Measurements from ENCODE around the gene LSM4.

Gene LSM4

DNA sequence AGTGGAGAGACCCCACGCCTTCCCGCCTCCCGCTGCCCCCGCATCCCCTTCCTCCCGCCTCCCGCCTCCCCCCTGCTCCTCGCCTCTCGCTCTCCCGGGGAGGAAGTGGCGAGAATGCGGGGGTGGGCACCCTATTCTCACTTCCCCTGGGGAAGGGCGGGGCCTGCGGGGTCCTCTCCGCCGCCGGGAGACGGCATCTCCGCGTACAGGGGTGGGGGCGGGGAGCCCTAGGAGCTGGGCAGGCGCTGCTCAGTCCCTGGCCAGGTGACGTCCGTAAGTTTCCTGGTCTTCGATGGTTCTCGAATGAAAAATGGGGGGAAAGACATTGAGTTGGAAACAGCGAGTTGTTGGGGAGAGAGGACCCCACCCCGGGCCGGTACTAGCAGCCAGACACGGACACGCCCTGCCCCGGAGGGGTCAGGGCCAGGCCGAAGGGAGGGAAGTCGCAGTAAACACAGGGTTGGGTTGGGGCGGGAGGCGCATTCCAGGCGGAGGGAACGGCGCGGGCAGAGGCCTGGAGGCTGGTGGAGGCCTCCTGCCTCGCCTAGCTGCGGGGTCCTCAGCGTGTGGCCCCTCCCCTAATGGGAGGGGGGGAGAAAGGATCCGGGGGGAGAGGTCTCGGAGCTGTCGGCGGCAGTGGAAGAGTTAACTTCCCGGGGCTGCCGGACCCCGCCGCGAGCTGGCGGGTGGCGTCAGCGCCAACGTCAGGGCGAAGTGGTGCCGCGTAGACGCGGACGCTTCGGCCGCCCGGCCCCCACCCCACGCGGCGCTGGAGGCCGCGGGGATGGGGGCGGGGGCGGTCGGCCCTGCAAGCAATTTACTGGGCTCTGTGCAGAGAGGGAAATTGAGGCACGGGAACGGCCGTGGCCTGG lies 31.1 kb downstream of the LSM4 start:
- peak; percentile 95 for DNase-seq

DNA sequence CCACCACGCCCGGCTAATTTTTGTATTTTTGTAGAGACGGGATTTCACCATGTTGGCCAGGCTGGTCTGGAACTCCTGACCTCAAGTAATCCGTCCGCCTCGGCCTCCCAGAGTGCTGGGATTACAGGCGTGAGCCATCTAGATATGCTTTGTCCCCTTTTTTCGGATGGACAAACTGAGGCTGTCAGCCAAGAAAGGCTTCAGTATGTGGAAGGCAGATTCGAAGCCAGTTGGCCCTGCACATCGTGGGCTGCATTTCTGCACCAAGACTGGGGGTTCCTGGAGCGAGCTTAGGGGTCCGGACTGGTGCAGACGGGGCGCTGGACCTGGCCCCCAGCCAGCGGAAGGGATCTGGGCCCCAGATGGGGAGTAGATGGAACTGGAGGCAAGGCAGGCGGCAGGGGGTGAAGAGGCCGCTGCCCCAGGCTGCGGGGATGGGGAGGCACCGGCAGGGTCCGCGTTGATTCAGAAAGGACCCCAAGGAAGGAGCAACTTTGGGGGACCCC lies 31.8 kb downstream of the LSM4 start:
- peak; percentile 64 for DNase-seq

- peak; percentile 99 for DNase-seq
Measured at GRCh38 chr19:18290302-18291018, 32.4 kb downstream of the LSM4 start.

DNA sequence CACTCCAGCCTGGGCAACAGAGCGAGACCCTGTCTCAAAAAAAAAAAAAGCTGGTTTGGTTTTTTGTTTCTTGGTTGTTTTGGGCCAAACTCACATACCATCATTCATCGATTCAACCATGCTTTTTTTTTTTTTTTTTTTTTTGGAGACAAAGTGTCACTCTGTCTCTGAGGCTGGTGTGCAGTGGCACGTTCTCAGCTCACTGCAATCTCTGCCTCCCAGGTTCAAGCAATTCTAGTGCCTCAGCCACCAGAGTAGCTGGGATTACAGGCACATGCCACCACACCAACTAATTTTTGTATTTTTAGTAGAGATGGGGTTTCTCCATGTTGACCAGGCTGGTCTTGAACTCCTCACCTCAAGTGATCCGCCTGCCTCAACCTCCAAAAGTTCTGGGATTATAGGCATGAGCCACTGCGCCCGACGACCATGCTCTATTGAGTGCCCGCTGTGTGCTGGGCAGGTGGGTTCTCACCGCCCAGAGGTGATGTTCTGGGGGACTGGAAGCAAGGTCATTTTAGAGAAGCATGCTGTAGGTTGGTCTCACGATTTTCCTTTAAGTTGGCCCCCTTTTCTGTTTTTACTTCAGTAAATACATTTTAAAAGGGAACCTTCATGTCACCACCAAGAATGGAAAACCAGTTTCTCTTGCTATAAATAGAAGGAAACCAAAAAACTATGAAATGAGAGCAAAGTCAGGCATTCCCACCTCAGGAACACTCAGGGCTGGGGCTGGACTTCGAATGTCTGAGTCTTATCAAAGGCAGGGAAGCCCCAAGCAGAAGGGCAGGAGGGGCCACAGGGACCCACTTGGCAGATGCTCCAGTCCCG lies 33.2 kb downstream of the LSM4 start:
- DNase-seq, result peak; percentile 94

- DNase-seq, result no peak
Measured at GRCh38 chr19:18287836-18288772, 34.8 kb downstream of the LSM4 start.

DNA sequence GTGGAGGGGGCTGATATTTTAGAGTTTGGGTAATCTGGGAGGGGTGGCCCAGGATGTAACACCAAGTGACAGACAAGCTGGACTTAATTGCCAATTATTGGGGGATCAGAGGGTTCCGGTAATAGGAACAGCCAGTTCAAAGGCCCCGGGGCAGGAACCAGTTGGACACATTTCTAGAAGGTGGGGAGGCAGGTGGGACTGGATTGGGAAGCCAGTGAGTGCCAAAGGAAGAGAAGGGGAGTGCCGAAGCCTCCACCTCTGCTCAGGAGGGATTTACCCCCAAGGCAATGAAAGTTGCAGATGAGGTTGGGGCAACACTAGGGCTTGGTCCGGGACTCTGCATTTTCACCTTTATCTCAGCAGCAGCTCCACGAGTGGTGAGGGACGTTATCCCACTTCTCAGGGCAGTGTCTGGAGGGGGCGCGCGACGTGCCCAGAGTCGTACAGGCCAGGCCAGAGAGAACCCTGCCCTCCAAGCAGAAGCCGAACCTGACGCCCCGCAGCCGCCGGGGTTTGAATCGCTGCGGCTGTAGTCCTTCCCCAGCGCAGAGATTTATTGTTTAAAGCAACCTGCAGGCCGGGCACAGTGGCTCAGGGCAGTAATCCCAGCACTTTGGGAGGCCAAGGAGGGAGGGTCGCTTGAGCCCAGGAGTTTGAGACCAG lies 35.8 kb downstream of the LSM4 start:
- no peak for DNase-seq

- no peak for DNase-seq
Measured at GRCh38 chr19:18284712-18285360, 38.0 kb downstream of the LSM4 start.

GRCh38 chr19:18283338-18283737 lies 39.5 kb downstream of the LSM4 start:
- no peak for DNase-seq

DNA sequence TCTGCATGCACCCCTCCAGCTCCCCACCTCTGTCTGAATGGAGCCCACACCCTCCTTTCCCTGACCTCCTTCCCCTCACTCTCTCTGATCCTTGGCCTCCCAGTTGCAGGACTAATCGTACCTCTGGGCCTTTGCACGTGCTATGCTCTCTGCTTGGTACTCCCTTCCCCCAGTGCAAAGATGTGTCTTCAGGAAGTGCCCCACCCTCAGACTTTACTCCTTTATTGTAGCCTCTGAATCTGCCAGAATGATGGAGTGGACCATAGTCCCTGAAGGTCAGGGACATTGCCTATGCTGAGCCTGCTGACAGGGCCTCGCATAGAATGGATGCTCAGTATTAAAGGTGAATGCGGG lies 40.1 kb downstream of the LSM4 start:
- peak; percentile 29 for DNase-seq

DNA sequence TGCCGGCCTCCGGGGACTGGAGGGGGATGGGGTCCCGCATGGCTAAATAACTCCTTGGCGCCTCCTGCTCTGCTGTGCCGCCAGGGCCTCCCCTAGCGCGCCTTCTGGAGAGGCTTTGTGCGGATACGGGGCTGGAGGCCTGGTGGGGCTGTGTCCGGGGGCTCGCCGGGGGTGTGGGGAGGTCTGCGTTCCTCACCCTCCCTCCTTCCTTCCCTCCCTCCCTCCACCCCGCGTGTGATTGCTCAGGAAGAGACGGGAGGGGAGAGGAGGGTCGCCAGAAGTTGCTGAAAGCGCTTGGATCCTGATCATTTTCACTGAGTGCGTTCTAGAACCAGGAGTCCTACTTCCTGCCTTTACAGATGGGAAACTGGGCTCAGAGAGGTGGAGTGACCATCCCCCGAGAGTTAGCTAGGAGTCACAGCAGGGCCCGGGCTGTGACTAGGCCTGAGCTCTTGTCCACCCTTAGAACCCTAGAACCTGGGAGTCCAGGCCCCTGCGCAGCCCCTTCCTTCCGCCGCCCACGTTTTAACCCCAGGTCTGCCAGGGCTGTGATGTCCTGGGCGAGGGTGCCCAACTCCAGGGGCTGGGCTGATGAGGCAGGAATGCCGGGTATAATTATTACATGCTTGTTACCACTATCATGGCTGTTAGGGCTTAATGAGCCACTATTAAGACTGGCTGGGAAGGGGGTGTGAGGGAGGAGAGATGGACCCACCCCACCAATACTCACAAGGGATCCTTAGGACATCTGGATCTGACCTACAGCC lies 40.7 kb downstream of the LSM4 start:
- DNase-seq, result no peak

DNA sequence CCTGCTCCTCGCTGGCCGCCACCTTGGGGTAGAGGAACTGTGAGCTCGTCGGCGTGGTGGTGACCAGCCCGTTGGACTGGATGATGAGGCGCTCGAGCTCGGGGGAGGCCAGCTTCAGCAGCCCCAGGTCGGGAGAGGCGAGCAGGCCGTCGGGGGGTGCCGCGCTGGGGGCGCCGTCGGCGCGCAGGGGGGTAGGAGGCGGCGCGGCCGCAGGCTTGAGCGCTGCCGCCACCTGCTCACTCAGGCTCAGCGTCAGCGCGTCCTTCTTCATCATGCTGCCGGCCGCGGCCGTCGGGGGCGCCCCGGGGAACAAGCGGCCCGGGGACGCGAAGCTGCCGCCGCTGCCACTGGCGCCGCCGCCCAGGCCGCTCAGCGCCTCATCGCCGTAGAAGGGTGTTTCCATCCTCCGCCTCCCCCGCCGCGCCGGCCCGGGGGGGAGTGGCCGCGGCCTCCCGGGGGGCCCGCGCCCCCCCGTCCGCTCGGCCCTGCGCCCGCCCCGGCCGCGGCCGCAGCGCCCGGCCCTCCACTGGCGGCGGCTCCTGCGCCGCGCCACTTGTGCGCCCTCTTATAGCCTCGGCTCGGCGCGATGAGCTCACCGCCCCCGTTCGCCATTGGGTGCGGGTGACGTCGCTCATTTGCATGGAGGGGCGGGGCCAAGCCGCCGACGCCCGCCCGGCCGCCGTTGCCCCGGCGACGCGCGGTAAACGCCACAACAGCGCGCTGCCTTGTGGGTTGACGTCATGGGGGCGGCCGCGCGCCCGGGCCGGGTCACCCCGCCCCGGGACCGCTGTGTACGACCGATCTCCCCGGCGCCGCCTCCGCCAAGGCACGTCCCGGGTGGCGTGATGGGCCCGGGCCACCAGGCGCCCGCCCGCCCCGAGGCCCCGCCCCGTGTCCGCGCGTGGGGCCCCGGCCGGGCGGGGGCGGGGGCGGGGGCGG lies 41.5 kb downstream of the LSM4 start, which contains the start of gene JUND:
Gene JUND (minus strand): TSS at position 541 of the 939 bp plus-strand sequence. CDS start 138 bp downstream, at position 403.
- DNase-seq, result peak; percentile 98

- peak; percentile 72 for DNase-seq
Measured at GRCh38 chr19:18280247-18281081, 42.4 kb downstream of the LSM4 start.

DNA sequence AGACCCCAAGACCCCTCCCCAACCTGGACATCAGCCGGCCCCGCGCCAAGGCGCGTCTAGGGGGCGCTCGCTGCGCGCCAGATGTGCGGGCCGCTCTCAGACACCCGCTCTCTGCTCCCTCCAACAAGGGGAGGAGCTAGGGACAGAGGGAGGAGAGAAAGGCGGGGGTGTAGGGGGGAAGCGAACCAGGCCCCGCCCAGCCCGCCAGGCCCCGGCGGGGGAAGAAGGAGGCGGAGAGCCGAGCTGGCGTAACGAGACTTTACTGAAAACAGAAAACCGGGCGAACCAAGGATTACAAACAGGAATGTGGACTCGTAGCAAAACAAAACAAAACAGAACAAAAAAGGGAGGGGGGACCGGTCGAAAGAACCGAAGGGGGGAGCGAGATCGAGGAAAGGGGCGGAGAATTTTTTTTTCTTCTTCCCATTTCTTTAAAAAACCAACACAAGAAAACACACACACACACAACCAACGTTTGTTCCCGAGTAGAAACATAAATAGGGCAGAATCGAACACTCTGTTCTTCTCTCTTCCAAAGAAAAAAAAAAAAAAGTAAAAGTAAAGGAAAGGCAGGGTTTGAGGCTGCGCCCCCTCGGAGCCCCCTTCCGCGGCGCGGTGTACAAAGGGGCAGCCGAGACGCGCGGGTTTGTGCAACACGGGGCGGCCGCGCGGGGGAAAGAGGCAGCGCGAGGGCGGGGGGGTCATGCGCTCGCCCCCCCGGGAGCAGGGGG lies 43.2 kb downstream of the LSM4 start:
- peak; percentile 92 for DNase-seq

DNA sequence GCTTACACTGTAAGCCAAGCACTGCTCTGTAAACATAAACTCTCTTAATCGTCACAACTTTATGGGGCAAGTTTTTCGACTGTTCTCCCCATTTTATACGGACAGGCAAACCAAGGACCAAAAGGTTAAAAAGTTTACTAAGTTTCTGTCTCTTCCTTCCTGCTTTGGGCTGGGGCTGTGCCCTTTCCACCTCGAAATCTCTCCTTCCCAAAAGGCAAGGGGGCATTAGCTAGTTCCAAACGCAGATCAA lies 43.7 kb downstream of the LSM4 start:
- no peak for DNase-seq

- peak; percentile 52 for DNase-seq
Measured at GRCh38 chr19:18278521-18279265, 44.2 kb downstream of the LSM4 start.

DNA sequence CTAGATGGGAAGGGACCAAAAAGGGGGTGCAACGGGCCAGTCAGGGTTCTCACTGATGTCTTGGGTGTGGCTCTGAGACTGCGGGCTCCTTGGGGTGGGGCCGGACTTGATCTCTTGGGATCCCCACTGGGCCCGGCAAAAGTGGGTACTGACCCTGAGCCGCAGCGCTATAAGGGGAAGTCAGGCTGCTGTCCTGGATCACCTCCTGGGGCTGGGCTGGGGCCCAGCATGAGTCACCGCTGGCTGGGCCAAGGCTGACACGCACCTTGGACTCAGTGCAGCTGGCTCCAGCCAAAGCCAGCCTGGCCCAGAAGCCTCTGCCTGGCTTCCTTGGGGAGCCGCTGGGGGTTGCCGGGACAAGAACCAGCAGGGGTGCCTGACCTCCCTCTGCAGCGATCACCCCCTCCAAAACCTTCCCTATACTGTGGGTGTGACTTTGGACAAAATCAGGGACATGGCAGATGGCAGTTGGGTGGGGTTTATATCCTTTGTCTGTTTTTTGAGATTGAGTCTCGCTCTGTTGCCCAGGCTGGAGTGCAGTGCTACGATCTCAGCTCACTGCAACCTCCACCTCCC lies 48.0 kb downstream of the LSM4 start:
- DNase-seq, result peak; percentile 92

All from MV-4-11 (cell line).